Renal cortical epithelial cell (primary cell): Measurements from ENCODE around the gene DNAJC6. TPM values are rescaled to one million over a fixed set of nuclear protein-coding genes. Genes with fewer than 3 reads are reported as not detected.

Source experiments
- total RNA-seq: library from RNA; depleted of rRNA; stranded (reverse); fragments of >200 nt; gene quantifications from 2 replicates; pipeline ENCODE4 v1.2.3, GENCODE V29; 2014

DNAJC6 gene
- total RNA-seq, 1 donor from 2014 or later, result 39.9 TPM

Other genes with a start within 250 kb of the DNAJC6 start
- 100 and 169 TPM in 2 replicates for gene AK4, start 161.3 kb upstream of the DNAJC6 start, total RNA-seq
- 51.1 and 128 TPM in 2 replicates for gene LEPR, start 111.1 kb downstream of the DNAJC6 start, total RNA-seq
- gene LEPROT, start 111.1 kb downstream of the DNAJC6 start, total RNA-seq, result 111 and 217 TPM in 2 replicates